ENCODE data around the gene AGPS.

- TF ChIP-seq ZNF449 (tag by site-specific recombination; IDR thresholded peaks at IDR 0.05) = no peak
- TF ChIP-seq CTCF (tag by site-specific recombination; IDR thresholded peaks at IDR 0.05) = no peak
- no peak for TF ChIP-seq ZNF777 (tag by site-specific recombination; IDR thresholded peaks at IDR 0.05; ENCODE audit: borderline replicate concordance)
- no peak for TF ChIP-seq ZNF10 (tag by site-specific recombination; IDR thresholded peaks at IDR 0.05)
- no peak for TF ChIP-seq SP2 (tag by site-specific recombination; IDR thresholded peaks at IDR 0.05)
Measured at GRCh38 chr2:177529166-177529565, 136.6 kb downstream of the AGPS start.

Data from HEK293 (cell line).